ENCODE data around the gene MLXIP. TPM values are rescaled to one million over a fixed set of nuclear protein-coding genes. Genes with fewer than 3 reads are reported as not detected.

MLXIP gene
- total RNA-seq, 1 experiment from 2014 or later: 32.4 TPM

DNA sequence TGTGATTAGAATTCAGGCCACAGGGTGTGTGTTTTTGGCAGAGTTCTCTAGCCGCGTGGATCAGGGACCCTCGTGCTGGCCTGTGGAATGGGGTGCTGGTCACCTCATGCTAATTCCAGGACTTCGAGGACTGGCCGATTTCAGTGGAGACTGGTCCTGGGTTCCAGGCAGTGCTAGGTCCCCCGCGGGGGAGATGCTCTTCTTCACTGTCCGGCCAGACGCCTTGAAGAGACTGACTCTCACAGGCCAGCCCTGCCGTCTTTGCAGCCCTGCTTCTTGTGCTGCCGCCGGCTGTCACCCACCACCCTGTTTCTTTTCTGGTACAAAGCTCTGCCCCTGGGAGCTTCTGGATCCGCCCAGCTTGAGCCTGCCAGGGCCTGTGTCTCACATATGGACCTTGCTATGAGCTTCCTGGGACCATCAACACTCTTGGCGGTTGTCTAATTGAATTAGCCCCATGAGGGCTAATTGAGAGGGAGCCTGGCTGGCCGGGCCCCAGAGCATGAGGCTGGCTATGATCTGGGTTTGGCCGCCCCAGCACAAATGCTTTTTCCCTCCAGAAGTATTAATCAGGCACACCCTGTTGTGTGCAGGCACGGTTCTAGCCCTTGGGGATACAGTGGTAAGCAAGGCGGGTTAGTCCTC, 8.2 kb downstream of the MLXIP start:
- Histone ChIP-seq H2AFZ (ENCODE audit: low read length) (no peak overlapping the region), H3K56ac (ENCODE audit: insufficient read length, low read depth, low read length) (no peak overlapping the region), H3K4me1 (ENCODE audit: insufficient read depth, low read length) (peaks cover 2% of the 10 kb centered on the region; the same call in 1 of the 2 replicates), H2BK120ac (ENCODE audit: low read depth, low read length, poor library complexity, severe bottlenecking) (no peak overlapping the region), H2BK5ac (ENCODE audit: insufficient read length, low read length) (no peak overlapping the region), H3K9ac (ENCODE audit: extremely low read depth, insufficient read length, low read length) (no peak overlapping the region), H3K27ac (ENCODE audit: insufficient read length, low read depth, low read length) (no peak overlapping the region), H2BK12ac (ENCODE audit: insufficient read length, low read depth, low read length) (no peak overlapping the region), H3K23me2 (ENCODE audit: insufficient read length, low read depth, low read length, poor library complexity, severe bottlenecking) (no peaks in the 10 kb centered on the region), H2BK15ac (ENCODE audit: low read depth, low read length) (no peak overlapping the region), H3T11ph (ENCODE audit: low read length) (no peak overlapping the region), H3K79me2 (ENCODE audit: insufficient read depth, low read length) (peaks cover 6% of the 10 kb centered on the region; the same call in 1 of the 2 replicates), H3K4me2 (ENCODE audit: insufficient read depth, insufficient read length, low read length) (no peak overlapping the region), H3K14ac (ENCODE audit: insufficient read depth, low read length) (no peak overlapping the region), H3K23ac (ENCODE audit: insufficient read length, low read depth, low read length) (no peak overlapping the region), H4K91ac (ENCODE audit: insufficient read length, low read depth, low read length) (no peak overlapping the region), H4K8ac (replicated peaks; ENCODE audit: insufficient read length, low read depth, low read length) (no peak overlapping the region), H3K4ac (ENCODE audit: low read depth, low read length) (no peak overlapping the region), H3K27me3 (ENCODE audit: insufficient read depth, low read length) (no peaks in the 10 kb centered on the region), H2BK20ac (ENCODE audit: low read depth, low read length, poor library complexity, severe bottlenecking) (no peak overlapping the region), H3K18ac (ENCODE audit: insufficient read length, low read depth, low read length) (no peak overlapping the region), H3K9me3 (ENCODE audit: control insufficient read depth, low read depth, low read length) (no peaks in the 10 kb centered on the region), H3K79me1 (ENCODE audit: insufficient read depth, low read depth, low read length, poor library complexity, severe bottlenecking) (no peaks in the 10 kb centered on the region), H4K5ac (ENCODE audit: insufficient read length, low read depth, low read length) (no peak overlapping the region), H2AK5ac (ENCODE audit: insufficient read length, low read length) (no peak overlapping the region), H4K20me1 (ENCODE audit: control insufficient read depth, insufficient read depth, insufficient read length) (no peaks in the 10 kb centered on the region)
- H3K36me3 Mint-ChIP-seq (ENCODE audit: insufficient read depth in 1 of 3, low read depth in 3 of 3): peaks cover 11 to 22% (median 16%) of the 10 kb centered on the region in 3 experiments; a peak in 6 of 7 replicates
- no peak for DNase-seq
- TF ChIP-seq, protein P1, sequence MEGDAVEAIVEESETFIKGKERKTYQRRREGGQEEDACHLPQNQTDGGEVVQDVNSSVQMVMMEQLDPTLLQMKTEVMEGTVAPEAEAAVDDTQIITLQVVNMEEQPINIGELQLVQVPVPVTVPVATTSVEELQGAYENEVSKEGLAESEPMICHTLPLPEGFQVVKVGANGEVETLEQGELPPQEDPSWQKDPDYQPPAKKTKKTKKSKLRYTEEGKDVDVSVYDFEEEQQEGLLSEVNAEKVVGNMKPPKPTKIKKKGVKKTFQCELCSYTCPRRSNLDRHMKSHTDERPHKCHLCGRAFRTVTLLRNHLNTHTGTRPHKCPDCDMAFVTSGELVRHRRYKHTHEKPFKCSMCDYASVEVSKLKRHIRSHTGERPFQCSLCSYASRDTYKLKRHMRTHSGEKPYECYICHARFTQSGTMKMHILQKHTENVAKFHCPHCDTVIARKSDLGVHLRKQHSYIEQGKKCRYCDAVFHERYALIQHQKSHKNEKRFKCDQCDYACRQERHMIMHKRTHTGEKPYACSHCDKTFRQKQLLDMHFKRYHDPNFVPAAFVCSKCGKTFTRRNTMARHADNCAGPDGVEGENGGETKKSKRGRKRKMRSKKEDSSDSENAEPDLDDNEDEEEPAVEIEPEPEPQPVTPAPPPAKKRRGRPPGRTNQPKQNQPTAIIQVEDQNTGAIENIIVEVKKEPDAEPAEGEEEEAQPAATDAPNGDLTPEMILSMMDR (conservative IDR thresholded peaks at IDR 0.05): no peak
- peaks cover 18 to 24% of the 10 kb centered on the region in 2 experiments for H3K4me1 Mint-ChIP-seq
- no peaks in the 10 kb centered on the region; the same call in 1 of the 2 replicates for H3K27me3 Mint-ChIP-seq (ENCODE audit: low read depth)
- no peak overlapping the region for H3K4me3 Mint-ChIP-seq
- no CpG with 5 or more reads among the region's 18 CpGs for WGBS (ENCODE audit: extremely low coverage, insufficient read length, low lambda C conversion rate)
- no peaks in the 10 kb centered on the region for H3K9me3 Mint-ChIP-seq
- H3K27ac Mint-ChIP-seq: peak overlapping the region in 2 of 3 experiments; percentile 26 to 50; a peak in 1 of 7 replicates

Measured in H9 (cell line).